MM.1S (cell line): ENCODE measurements around the gene ARHGEF1.

ENCODE experiments used
- CTCF ChIP-seq: fragments of 300-600 bp; sonication (generic); IDR thresholded peaks from 2 replicates; pipeline ENCODE4 v1.5.1; 2016; ENCODE audit warnings: antibody characterized with exemption, low read length, mixed read lengths
- EZH2 ChIP-seq: fragments of 300-600 bp; sonication (generic); optimal IDR thresholded peaks from 2 replicates; pipeline ENCODE3; 2017; ENCODE audit warnings: low read depth, mild to moderate bottlenecking, antibody characterized with exemption, low read length, mixed read lengths
- EZH2phosphoT487 ChIP-seq: fragments of 300-600 bp; sonication (generic); IDR thresholded peaks from 2 replicates; pipeline ENCODE4 v1.6.1; 2018; ENCODE audit warnings: antibody characterized with exemption, low read length

GRCh38 chr19:41889896-41890295, 6.9 kb downstream of the ARHGEF1 start:
- TF ChIP-seq CTCF (no peak), EZH2 (no peak), EZH2phosphoT487 (no peak)
